NCI-H1105 treated with DMSO at 0.1 percent for 48 hours (cell line): ENCODE data around the gene KLHL26.
"Not testable (repeated sequence)": the region's sequence is repeated elsewhere in the genome, so short reads cannot be mapped to it uniquely, and the experiment has no call there.

Experiments
- DNase-seq: peaks from one replicate; lab custom pipeline; 2025; lab: John Stamatoyannopoulos, UW

KLHL26 gene

GRCh38 chr19:18666784-18667183 is 30.0 kb downstream of the KLHL26 start:
- DNase-seq: no peak

GRCh38 chr19:18667531-18668251 is 30.9 kb downstream of the KLHL26 start:
- DNase-seq: no peak

- no peak for DNase-seq
These were observed 31.4 kb downstream of the KLHL26 start for GRCh38 chr19:18668252-18668631.

GRCh38 chr19:18668744-18669523 is 32.1 kb downstream of the KLHL26 start:
- no peak for DNase-seq

GRCh38 chr19:18669524-18669817 is 32.6 kb downstream of the KLHL26 start:
- no peak for DNase-seq

- DNase-seq: no peak
These were observed 33.1 kb downstream of the KLHL26 start for GRCh38 chr19:18669883-18670282.

GRCh38 chr19:18670312-18670711 is 33.5 kb downstream of the KLHL26 start:
- no peak for DNase-seq

- no peak for DNase-seq
These were observed 34.6 kb downstream of the KLHL26 start for GRCh38 chr19:18671303-18672043.

GRCh38 chr19:18672044-18672451 is 35.2 kb downstream of the KLHL26 start:
- DNase-seq: no peak

- no peak for DNase-seq
These were observed 35.9 kb downstream of the KLHL26 start for GRCh38 chr19:18672606-18673337.

- DNase-seq: peak; percentile 13
These were observed 37.8 kb downstream of the KLHL26 start for GRCh38 chr19:18674616-18675015.

- no peak for DNase-seq
These were observed 39.0 kb downstream of the KLHL26 start for GRCh38 chr19:18675779-18676178.

- no peak for DNase-seq
These were observed 39.9 kb downstream of the KLHL26 start for GRCh38 chr19:18676692-18677091.

GRCh38 chr19:18677156-18677555 is 40.3 kb downstream of the KLHL26 start:
- DNase-seq: no peak

- not testable (repeated sequence) for DNase-seq
These were observed 43.3 kb downstream of the KLHL26 start for GRCh38 chr19:18680148-18680547.

- DNase-seq: no peak
These were observed 45.9 kb downstream of the KLHL26 start for GRCh38 chr19:18682807-18683108.

GRCh38 chr19:18683109-18683957 is 46.5 kb downstream of the KLHL26 start, which contains the start of gene CRTC1:
Gene CRTC1, plus strand, starts transcription at chr19:18683680. Its CDS starts 23 bp downstream, at chr19:18683703.
- peak; percentile 77 for DNase-seq

- DNase-seq: peak; percentile 34
These were observed 47.3 kb downstream of the KLHL26 start for GRCh38 chr19:18683958-18684641.

GRCh38 chr19:18684642-18684993 is 47.8 kb downstream of the KLHL26 start:
- no peak for DNase-seq

- DNase-seq: no peak
These were observed 48.9 kb downstream of the KLHL26 start for GRCh38 chr19:18685597-18686190.
